SK-N-SH treated with all-trans-retinoic acid at 6 μM for 48 hours (cell line): ENCODE results near the gene GRIK1.

Source experiments
- CREB5 ChIP-seq: fragments of 250-450 bp; sonication (Bioruptor Pico); IDR thresholded peaks from 2 replicates; pipeline ENCODE4 v1.5.1; 2020; ENCODE audit warnings: low read depth, mild to moderate bottlenecking, moderate library complexity
- GLIS3 ChIP-seq: fragments of 250-450 bp; sonication (Bioruptor Pico); IDR thresholded peaks from 2 replicates; pipeline ENCODE4 v1.5.0; 2020; ENCODE audit warnings: mild to moderate bottlenecking, moderate library complexity
- SNAI2 ChIP-seq: fragments of 250-450 bp; sonication (Bioruptor Pico); IDR thresholded peaks from 2 replicates; pipeline ENCODE4 v1.5.0; 2020; ENCODE audit warnings: mild to moderate bottlenecking, moderate library complexity
- ZFP3 ChIP-seq: fragments of 250-450 bp; sonication (Bioruptor Pico); IDR thresholded peaks from 2 replicates; pipeline ENCODE4 v1.5.0; 2020; ENCODE audit warnings: mild to moderate bottlenecking, moderate library complexity
- ZFP30 ChIP-seq: fragments of 450-650 bp; formaldehyde crosslinking; IDR thresholded peaks from 2 replicates; pipeline ENCODE4 v1.5.0; 2022; ENCODE audit warnings: mild to moderate bottlenecking, moderate library complexity
- TF ChIP-seq, protein P1 (sequence below): fragments of 250-450 bp; sonication (Bioruptor Pico); IDR thresholded peaks from 2 replicates; pipeline ENCODE4 v1.8.0; 2020; ENCODE audit warnings: mild to moderate bottlenecking, moderate library complexity, borderline replicate concordance

DNA sequence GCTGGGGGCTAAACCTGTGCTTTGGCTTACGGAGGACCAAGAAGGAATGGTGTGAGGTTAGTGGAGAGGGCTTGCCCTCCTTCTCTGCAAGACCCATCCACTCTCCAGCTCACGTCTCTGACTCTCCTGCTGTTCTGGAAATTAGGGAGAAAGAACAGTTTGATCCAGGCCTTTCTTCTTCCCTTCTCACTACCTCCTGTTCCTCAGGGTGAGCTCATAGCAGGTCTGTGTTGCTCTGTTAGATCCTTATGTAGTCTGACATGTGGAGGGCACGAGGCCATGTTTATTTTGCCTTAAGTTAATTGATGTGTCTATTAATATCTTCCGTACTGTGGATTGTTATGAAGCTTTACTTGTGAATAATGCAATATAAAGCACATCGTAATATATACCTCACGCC is 315.0 kb downstream of the GRIK1 start:
- TF ChIP-seq SNAI2 (CRISPR knock-in tag) (no peak), CREB5 (CRISPR knock-in tag) (no peak), ZFP30 (CRISPR knock-in tag) (no peak), GLIS3 (CRISPR knock-in tag) (no peak), ZFP3 (CRISPR knock-in tag) (no peak)
- TF ChIP-seq, protein P1, sequence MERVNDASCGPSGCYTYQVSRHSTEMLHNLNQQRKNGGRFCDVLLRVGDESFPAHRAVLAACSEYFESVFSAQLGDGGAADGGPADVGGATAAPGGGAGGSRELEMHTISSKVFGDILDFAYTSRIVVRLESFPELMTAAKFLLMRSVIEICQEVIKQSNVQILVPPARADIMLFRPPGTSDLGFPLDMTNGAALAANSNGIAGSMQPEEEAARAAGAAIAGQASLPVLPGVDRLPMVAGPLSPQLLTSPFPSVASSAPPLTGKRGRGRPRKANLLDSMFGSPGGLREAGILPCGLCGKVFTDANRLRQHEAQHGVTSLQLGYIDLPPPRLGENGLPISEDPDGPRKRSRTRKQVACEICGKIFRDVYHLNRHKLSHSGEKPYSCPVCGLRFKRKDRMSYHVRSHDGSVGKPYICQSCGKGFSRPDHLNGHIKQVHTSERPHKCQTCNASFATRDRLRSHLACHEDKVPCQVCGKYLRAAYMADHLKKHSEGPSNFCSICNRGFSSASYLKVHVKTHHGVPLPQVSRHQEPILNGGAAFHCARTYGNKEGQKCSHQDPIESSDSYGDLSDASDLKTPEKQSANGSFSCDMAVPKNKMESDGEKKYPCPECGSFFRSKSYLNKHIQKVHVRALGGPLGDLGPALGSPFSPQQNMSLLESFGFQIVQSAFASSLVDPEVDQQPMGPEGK (CRISPR knock-in tag): no peak
